Astrocyte of the cerebellum (primary cell): ENCODE data around the gene TSPYL4.

Experiments used
- DNase-seq: peaks from one replicate; pipeline ENCODE4 v3.0.0-alpha.2; 2011; ENCODE audit warnings: low read depth
- H3K4me3 ChIP-seq: 2 replicates; pipeline ENCODE4 v1.5.1; 2011; ENCODE audit warnings: mild to moderate bottlenecking, low read depth, low read length, moderate library complexity
- in situ Hi-C: cut with HindIII; loops from 2 replicates; pipeline ENCODE4 v1.10.0; 2017; ENCODE audit warnings: low sequenced_read_pairs
- TF ChIP-seq, protein P1 (sequence below): IDR thresholded peaks from 2 replicates; pipeline ENCODE4 v1.5.1; 2012; ENCODE audit warnings: low read length, low read depth, moderate library complexity, mild to moderate bottlenecking; ENCODE audit errors: missing control alignments

Gene TSPYL4

GRCh38 chr6:116251568-116252384 lies 2.1 kb downstream of the TSPYL4 start:
- TF ChIP-seq, protein P1, sequence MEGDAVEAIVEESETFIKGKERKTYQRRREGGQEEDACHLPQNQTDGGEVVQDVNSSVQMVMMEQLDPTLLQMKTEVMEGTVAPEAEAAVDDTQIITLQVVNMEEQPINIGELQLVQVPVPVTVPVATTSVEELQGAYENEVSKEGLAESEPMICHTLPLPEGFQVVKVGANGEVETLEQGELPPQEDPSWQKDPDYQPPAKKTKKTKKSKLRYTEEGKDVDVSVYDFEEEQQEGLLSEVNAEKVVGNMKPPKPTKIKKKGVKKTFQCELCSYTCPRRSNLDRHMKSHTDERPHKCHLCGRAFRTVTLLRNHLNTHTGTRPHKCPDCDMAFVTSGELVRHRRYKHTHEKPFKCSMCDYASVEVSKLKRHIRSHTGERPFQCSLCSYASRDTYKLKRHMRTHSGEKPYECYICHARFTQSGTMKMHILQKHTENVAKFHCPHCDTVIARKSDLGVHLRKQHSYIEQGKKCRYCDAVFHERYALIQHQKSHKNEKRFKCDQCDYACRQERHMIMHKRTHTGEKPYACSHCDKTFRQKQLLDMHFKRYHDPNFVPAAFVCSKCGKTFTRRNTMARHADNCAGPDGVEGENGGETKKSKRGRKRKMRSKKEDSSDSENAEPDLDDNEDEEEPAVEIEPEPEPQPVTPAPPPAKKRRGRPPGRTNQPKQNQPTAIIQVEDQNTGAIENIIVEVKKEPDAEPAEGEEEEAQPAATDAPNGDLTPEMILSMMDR, result no peak
- in situ Hi-C loops, result no loop called here
- H3K4me3 ChIP-seq, result peak overlapping the region; percentile 38
- peak; percentile 13 for DNase-seq

DNA sequence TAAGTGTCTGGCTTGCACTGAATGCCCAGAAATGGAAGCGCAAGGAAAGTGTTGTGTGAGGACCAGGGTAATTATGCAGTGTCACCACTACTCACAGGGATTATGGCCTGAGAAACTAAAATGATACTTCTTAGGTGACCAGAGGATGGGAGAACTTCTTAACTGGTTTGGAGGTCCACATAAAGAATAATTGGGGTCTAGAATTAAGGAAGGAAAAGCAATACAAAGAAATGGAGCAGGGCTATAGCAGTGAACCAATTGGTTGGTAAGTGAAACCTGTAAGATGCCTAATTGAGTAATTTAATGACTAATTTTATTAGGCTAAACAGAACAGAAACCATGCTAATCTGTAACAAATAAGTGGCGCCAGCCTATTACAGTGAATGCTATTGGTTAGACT lies 5.3 kb downstream of the TSPYL4 start:
- in situ Hi-C loops, result no loop called here
- no peak for DNase-seq
- TF ChIP-seq, protein P1, result no peak
- H3K4me3 ChIP-seq, result no peak overlapping the region

GRCh38 chr6:116247285-116247684 lies 6.6 kb downstream of the TSPYL4 start:
- in situ Hi-C loops, result no loop called here
- no peak for DNase-seq
- no peak overlapping the region for H3K4me3 ChIP-seq
- TF ChIP-seq, protein P1, result no peak

- DNase-seq, result peak; percentile 43
- H3K4me3 ChIP-seq, result no peak overlapping the region
- TF ChIP-seq, protein P1, result no peak
- in situ Hi-C loops, result no loop called here
Measured at GRCh38 chr6:116246089-116246488, 7.8 kb downstream of the TSPYL4 start.

DNA sequence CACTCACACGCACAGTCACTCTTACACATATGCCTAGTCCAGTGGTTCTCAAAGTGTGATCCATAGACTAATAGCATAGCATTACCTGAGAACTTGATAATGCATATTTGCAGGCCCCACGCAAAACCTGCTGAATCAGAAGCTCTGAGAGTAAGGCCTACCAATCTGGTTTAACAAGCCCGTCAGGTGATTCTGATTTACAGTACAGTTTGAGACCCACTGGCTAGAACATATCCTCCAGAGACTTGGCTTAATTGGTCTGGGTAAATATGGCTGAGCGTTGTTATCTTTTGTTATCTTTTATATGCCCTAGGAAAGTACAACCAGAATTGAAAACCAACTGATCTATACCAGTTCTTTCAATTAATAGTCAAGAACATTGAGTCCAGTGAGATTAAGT lies 9.6 kb downstream of the TSPYL4 start:
- TF ChIP-seq, protein P1, result no peak
- no peak for DNase-seq
- in situ Hi-C loops, result no loop called here
- no peak overlapping the region for H3K4me3 ChIP-seq

DNA sequence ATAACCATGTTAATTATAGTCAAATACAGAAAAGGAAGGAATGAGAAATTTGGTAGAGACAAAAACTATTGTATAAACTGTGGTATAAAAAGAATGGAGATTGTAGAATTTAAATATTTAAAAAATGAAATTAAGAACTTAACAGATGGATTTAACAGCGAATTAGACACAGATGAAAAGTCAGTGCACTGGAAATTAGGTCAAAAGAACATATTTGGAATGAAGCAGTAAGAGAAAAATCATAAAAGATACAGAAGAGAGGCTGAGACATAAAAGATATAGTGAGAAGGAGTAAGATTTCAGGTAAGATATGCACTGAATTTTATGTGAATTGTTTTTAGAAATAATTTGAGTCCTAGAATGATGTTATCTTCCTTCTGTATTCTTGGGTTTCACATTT lies 14.0 kb downstream of the TSPYL4 start:
- no peak for DNase-seq
- TF ChIP-seq, protein P1, result no peak
- in situ Hi-C loops, result no loop called here
- H3K4me3 ChIP-seq, result no peak overlapping the region
